WTC11 (cell line): Measurements from ENCODE around the gene ZGPAT. TPM values are rescaled to one million over a fixed set of nuclear protein-coding genes. Genes with fewer than 3 reads are reported as not detected.

Source experiments
- ATAC-seq: fragments of 200-7000 bp; cut with Tn5 transposase; 2 replicates; pipeline ENCODE4 v1.10.0; 2021; ENCODE audit warnings: mild to moderate bottlenecking, moderate library complexity
- CTCF ChIA-PET: fragments of 300-600 bp; sonication (Branson Sonifier 250); formaldehyde crosslinking; loops from one replicate; lab custom pipeline; 2021; ENCODE audit warnings: antibody characterized with exemption; lab: Charles Lee
- POLR2A ChIA-PET: fragments of 350-600 bp; sonication (Branson Sonifier 250); formaldehyde crosslinking; loops from one replicate; lab custom pipeline; 2021; ENCODE audit warnings: antibody characterized with exemption; lab: Charles Lee
- DNase-seq: peaks from one replicate; pipeline ENCODE4 v3.0.0; 2021; ENCODE audit warnings: low spot score
- H3K27ac Mint-ChIP-seq: 2 replicates; pipeline ENCODE4 v1.8.0; 2021; ENCODE audit warnings: mixed read lengths
- H3K27me3 Mint-ChIP-seq: 2 replicates; pipeline ENCODE4 v1.8.0; 2021; ENCODE audit warnings: low read depth, mild to moderate bottlenecking, moderate library complexity, mixed read lengths
- H3K36me3 Mint-ChIP-seq: 2 replicates; pipeline ENCODE4 v1.8.0; 2021; ENCODE audit warnings: mixed read lengths
- H3K4me1 Mint-ChIP-seq: 2 replicates; pipeline ENCODE4 v1.8.0; 2022; ENCODE audit warnings: mixed read lengths
- H3K4me3 Mint-ChIP-seq: 2 replicates; pipeline ENCODE4 v1.8.0; 2021; ENCODE audit warnings: mild to moderate bottlenecking, moderate library complexity, mixed read lengths
- H3K9me3 Mint-ChIP-seq: 2 replicates; pipeline ENCODE4 v1.8.0; 2021; ENCODE audit warnings: mixed read lengths
- ARID4B ChIP-seq: sonication (generic); formaldehyde crosslinking; IDR thresholded peaks from 2 replicates; pipeline ENCODE4 v1.8.0; 2023; ENCODE audit warnings: missing genetic modification reagents, mild to moderate bottlenecking, borderline replicate concordance
- ATF3 ChIP-seq: sonication (generic); formaldehyde crosslinking; conservative IDR thresholded peaks from 2 replicates; pipeline ENCODE4 v1.8.1; 2022; ENCODE audit warnings: mild to moderate bottlenecking, missing genetic modification reagents
- E2F4 ChIP-seq: sonication (generic); formaldehyde crosslinking; IDR thresholded peaks from 2 replicates; pipeline ENCODE4 v1.8.1; 2022; ENCODE audit warnings: low read depth, mild to moderate bottlenecking, moderate library complexity, missing genetic modification reagents, borderline replicate concordance
- E2F5 ChIP-seq: sonication (generic); formaldehyde crosslinking; IDR thresholded peaks from 2 replicates; pipeline ENCODE4 v1.8.1; 2022; ENCODE audit warnings: mild to moderate bottlenecking, moderate library complexity, missing genetic modification reagents
- ETV6 ChIP-seq: sonication (generic); formaldehyde crosslinking; IDR thresholded peaks from 2 replicates; pipeline ENCODE4 v1.8.1; 2022; ENCODE audit warnings: mild to moderate bottlenecking, missing genetic modification reagents
- GTF2I ChIP-seq: fragments of 250-450 bp; sonication (Bioruptor Pico); conservative IDR thresholded peaks from 2 replicates; pipeline ENCODE4 v1.4.0; 2021; ENCODE audit warnings: mild to moderate bottlenecking
- JUN ChIP-seq: sonication (generic); formaldehyde crosslinking; IDR thresholded peaks from 2 replicates; pipeline ENCODE4 v1.8.0; 2023; ENCODE audit warnings: mild to moderate bottlenecking, missing genetic modification reagents
- NR2C2 ChIP-seq: sonication (generic); formaldehyde crosslinking; IDR thresholded peaks from 2 replicates; pipeline ENCODE4 v1.8.0; 2022; ENCODE audit warnings: mild to moderate bottlenecking, missing genetic modification reagents
- NR3C1 ChIP-seq: sonication (generic); formaldehyde crosslinking; conservative IDR thresholded peaks from 2 replicates; pipeline ENCODE4 v1.8.1; 2023; ENCODE audit warnings: low read depth, mild to moderate bottlenecking, missing genetic modification reagents
- PREB ChIP-seq: sonication (generic); formaldehyde crosslinking; IDR thresholded peaks from 2 replicates; pipeline ENCODE4 v1.8.1; 2022; ENCODE audit warnings: mild to moderate bottlenecking, missing genetic modification reagents, moderate library complexity, borderline replicate concordance
- SMAD3 ChIP-seq: sonication (generic); formaldehyde crosslinking; IDR thresholded peaks from 2 replicates; pipeline ENCODE4 v1.8.0; 2022; ENCODE audit warnings: missing genetic modification reagents, mild to moderate bottlenecking, borderline replicate concordance
- SOX15 ChIP-seq: fragments of 250-450 bp; sonication (Bioruptor Pico); IDR thresholded peaks from 2 replicates; pipeline ENCODE4 v1.9.0; 2021; ENCODE audit warnings: mild to moderate bottlenecking
- SP1 ChIP-seq: sonication (generic); formaldehyde crosslinking; conservative IDR thresholded peaks from 2 replicates; pipeline ENCODE4 v1.8.1; 2022; ENCODE audit warnings: missing genetic modification reagents
- TCF7 ChIP-seq: sonication (generic); formaldehyde crosslinking; IDR thresholded peaks from 2 replicates; pipeline ENCODE4 v1.8.0; 2022; ENCODE audit warnings: mild to moderate bottlenecking, low read depth, missing genetic modification reagents, moderate library complexity
- TEAD1 ChIP-seq: sonication (generic); formaldehyde crosslinking; IDR thresholded peaks from 2 replicates; pipeline ENCODE4 v1.8.0; 2022; ENCODE audit warnings: mild to moderate bottlenecking, missing genetic modification reagents
- TEAD4 ChIP-seq: sonication (generic); formaldehyde crosslinking; IDR thresholded peaks from 2 replicates; pipeline ENCODE4 v1.8.0; 2022; ENCODE audit warnings: mild to moderate bottlenecking, missing genetic modification reagents
- ZNF281 ChIP-seq: sonication (generic); formaldehyde crosslinking; IDR thresholded peaks from 2 replicates; pipeline ENCODE4 v1.8.0; 2023; ENCODE audit warnings: mild to moderate bottlenecking, missing genetic modification reagents
- ZNF425 ChIP-seq: fragments of 250-450 bp; sonication (Bioruptor Pico); conservative IDR thresholded peaks from 2 replicates; pipeline ENCODE4 v1.9.0; 2021; ENCODE audit warnings: mild to moderate bottlenecking
- ZNF671 ChIP-seq: fragments of 250-450 bp; sonication (Bioruptor Pico); IDR thresholded peaks from 2 replicates; pipeline ENCODE4 v1.8.0; 2021; ENCODE audit warnings: mild to moderate bottlenecking
- ZSCAN18 ChIP-seq: fragments of 250-450 bp; sonication (Bioruptor Pico); IDR thresholded peaks from 2 replicates; pipeline ENCODE4 v2.1.2; 2022; ENCODE audit warnings: mild to moderate bottlenecking, moderate library complexity
- total RNA-seq: library from RNA; stranded (reverse); gene quantifications from 3 replicates; pipeline ENCODE4 v1.2.3, GENCODE V29; 2021

Gene ZGPAT
- total RNA-seq, 1 experiment from 2014 or later = 28.3 TPM

DNA sequence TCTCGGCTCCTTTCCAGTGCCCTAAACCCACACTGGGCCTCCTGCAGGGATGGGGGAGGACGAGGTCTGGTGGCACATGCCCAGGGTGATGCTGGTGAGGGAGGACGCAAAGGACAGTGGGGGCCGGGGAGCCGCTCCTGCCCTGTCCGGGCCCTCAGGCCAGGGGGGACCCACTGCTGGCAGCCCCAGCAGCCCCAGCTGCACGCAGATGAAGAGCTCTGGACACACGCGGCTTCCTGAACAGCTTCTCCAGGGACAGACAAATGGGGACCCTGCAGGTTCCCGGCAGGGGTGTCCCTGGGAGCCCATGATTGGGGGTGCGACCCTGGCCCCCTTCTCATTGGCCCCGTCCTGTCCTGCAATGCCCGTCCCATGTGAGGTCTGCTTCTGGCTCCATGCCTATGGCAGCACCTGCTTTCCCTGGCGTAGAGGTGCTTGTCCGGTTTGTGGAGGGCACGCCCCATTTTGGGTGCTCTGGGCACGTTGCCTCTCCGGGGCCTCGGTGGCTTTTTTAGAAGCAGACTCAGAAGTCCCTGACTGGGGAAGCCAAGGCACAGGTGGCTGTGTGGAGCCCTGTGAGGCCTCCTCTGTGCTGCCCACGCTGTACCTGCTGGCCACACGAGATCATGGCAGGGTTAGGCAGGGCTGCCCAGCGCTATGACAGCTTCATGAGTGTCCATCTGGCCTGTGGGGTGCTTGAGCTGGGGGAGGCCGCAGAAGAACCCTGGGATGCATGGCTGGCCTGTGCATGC lies 26.8 kb upstream of the ZGPAT start (continued):
- TF ChIP-seq ARID4B (CRISPR knock-in tag) (no peak), JUN (CRISPR knock-in tag) (no peak), E2F5 (no peak)

DNA sequence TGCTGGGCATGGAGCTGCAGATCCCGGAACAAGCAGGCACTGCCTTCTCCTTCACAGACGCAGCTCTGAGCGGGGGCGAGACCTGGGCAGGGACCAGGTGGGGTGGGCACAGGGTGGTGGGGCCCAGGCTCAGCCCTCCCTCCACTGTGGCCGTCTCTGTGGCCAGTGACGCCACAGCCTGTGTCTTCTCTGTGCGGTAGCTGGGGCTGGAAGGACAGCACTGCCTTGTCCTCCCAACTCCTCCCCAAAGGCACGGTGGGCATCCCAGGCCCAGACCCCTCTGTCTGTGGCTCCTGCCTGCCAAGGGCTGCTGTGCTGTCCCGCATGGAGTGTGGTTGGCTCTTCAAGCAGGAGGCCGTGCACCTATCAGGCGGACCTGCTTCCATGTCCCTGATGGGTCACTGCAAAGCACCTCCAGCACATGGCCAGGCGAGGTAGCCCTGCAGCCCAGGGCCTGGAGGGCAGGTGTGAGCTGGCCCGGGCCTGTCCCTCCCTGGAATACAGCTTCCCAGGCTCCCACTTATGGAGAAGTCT lies 26.2 kb upstream of the ZGPAT start:
- Mint-ChIP-seq H3K27ac (no peak overlapping the region), H3K4me3 (no peak overlapping the region), H3K27me3 (no peaks in the 10 kb centered on the region), H3K4me1 (no peaks in the 10 kb centered on the region), H3K36me3 (no peaks in the 10 kb centered on the region; the same call in 1 of the 2 replicates), H3K9me3 (no peaks in the 10 kb centered on the region)
- TF ChIP-seq GTF2I (no peak), ZSCAN18 (CRISPR knock-in tag) (no peak), TEAD4 (CRISPR knock-in tag) (no peak), ZNF281 (CRISPR knock-in tag) (no peak), SP1 (CRISPR knock-in tag) (no peak), TEAD1 (CRISPR knock-in tag) (no peak), TCF7 (no peak), E2F4 (CRISPR knock-in tag) (no peak), ZNF425 (CRISPR knock-in tag) (no peak), ATF3 (CRISPR knock-in tag) (no peak), SOX15 (no peak), NR2C2 (no peak), NR3C1 (CRISPR knock-in tag) (no peak), SMAD3 (no peak), ZNF671 (no peak), ETV6 (CRISPR knock-in tag) (no peak), PREB (CRISPR knock-in tag) (no peak)
- ATAC-seq (no peak), DNase-seq (no peak)
- POLR2A ChIA-PET = no interaction called here
- CTCF ChIA-PET = interaction anchor here (1.3 kb wide), 1 partner anchor 39 kb away, joined by 5 read pairs; no protein-coding TSS in a partner anchor
